GM18499 (cell line): ENCODE results near the gene TLE1.

Source experiments
- ATAC-seq: cut with Tn5 transposase; IDR thresholded peaks from one replicate; pipeline ENCODE4 v1.9.1; 2021; ENCODE audit warnings: moderate number of reproducible peaks; ENCODE audit not compliant: insufficient read depth, unreplicated experiment

TLE1 gene

GRCh38 chr9:81687521-81688261 lies 1.7 kb downstream of the TLE1 start:
- ATAC-seq, result no peak

- ATAC-seq, result no peak
Observed at GRCh38 chr9:81686614-81687520, 2.5 kb downstream of the TLE1 start.

DNA sequence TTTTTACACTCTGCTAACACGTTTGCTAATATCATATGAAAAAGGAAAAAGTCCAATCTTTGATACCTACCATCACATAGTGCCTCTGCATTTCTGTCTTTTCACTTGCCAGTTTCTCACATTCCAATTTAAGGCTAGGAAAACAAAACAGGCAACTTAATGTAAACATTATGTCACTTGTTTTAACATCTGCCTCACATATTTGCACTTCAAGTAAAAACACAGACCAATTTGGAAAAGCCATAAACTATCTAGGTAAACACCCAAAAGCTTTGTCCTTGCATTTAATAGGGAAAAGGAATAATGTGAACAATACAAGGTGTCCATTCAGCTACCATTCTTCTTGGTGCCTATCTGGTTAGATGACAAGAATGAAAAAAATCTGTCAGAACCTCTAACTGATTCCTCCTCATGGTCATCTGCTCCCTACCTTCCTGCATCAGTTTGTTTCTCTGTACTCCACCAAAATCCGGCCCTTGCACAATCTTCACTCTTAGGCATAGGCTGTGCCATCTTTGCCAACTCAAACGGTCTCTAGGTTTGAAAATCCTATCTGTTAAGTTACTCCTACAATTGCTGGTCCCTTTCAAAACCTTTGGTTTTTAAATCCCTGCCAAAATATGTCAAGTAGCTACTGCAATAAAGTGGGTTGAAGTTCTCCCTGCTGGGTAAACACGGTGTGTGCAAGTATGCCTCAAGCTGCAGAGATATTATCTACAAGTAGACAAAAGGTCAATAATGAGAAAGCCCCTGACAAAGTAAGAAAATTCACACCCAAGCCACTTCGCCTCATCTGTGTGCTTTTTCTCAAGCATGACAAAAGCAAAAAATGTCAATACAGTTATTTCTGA lies 3.4 kb downstream of the TLE1 start:
- no peak for ATAC-seq

DNA sequence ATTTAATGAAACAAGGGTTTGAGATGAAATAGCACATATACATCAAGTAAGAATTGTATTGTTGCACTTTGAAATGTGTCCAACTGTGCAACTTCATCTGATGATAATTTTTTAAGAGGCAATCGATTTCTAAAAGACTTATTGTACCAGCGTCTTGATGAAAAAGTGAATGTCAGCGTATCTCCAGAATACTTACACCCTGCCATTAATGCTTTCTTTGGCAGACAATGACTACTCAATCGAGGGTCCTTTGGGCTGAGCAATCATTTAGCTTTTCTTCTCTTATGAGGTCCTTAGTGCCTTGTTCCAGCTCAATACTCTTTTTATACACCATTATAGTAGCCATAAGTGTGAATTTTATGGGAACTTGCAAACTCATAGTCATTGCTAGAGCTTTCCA lies 4.7 kb downstream of the TLE1 start:
- ATAC-seq, result no peak

- ATAC-seq, result no peak
Observed at GRCh38 chr9:81683704-81684103, 5.6 kb downstream of the TLE1 start.

DNA sequence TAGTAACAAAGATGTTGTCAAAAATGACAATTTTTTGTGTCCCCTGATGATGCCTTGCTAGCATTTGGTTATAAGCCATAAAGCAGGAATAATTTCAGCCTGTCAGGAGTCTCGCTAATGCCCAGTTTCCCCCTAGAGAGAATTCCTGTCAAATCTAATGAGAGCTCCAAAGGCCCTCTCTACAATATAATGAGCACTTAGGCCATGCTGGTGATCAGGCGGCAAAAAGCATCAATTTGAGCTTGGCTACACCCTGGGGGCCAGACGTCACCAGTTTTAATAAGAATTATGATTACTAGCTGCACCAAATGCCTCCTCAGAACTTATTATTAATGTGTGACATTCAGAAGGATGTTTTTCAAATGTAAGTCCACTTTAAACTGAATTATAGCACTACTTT lies 6.1 kb downstream of the TLE1 start:
- ATAC-seq, result no peak

- ATAC-seq, result no peak
Observed at GRCh38 chr9:81682797-81683196, 6.5 kb downstream of the TLE1 start.

- ATAC-seq, result no peak
Observed at GRCh38 chr9:81682177-81682576, 7.2 kb downstream of the TLE1 start.

- ATAC-seq, result no peak
Observed at GRCh38 chr9:81680506-81680905, 8.8 kb downstream of the TLE1 start.

- no peak for ATAC-seq
Observed at GRCh38 chr9:81680006-81680405, 9.3 kb downstream of the TLE1 start.

DNA sequence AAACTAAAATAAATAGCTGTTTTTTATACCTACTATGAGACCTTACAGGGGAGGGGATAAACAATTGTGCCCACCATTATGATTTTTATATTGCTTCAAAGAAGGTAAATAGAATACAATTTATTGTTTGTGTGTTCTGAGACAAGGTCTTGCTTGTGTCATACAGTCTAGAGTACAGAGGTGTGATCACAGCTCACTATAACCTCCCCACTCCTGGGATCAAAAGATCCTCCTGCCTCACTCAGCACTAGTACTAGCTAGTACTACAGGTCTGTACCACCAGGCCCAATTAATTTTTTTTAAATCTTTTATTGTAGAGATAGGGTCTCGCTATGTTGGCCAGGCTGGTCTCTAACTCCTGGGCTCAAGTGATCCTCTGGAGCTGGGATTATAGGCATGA lies 11.3 kb downstream of the TLE1 start:
- no peak for ATAC-seq

DNA sequence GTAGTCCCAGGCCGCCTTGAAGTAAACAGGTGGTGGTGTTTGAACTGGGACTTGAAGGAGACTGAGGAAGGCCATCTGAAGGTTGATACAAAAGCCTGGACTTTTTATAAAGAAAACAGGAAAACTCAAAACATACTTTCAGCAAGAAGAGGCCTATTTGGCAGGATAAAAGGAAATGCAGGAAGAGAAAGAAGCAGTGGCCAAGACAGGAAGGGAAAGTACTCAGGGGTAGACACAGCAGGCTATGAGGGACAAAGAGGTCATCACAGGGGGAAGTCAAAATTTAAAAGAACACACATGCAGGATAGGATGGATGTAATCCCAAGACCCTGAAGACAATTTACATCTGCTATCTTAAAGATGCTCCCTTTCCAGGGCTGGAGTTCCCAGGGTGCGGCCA lies 13.0 kb downstream of the TLE1 start:
- ATAC-seq, result no peak

- ATAC-seq, result no peak
Observed at GRCh38 chr9:81673310-81673709, 16.0 kb downstream of the TLE1 start.

DNA sequence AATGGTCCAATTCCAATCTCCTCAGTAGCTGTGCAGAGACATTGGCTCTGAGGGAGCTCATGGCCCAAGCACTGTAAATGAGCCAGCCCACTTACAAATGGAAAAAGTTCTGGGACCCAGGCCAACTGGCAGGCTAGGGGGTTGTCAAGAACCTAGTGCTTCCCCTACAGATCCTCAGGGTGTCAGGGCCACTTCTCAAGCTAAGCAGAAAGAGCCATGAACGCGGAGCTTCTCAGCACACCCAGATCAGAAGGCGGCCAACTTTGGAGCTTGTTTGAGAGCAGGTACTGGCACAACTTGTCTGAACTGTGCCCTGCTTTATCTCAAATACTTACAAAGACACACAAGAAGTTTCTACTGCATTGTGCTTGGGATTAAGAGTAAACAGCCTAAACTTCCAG lies 17.5 kb downstream of the TLE1 start:
- ATAC-seq, result no peak

- no peak for ATAC-seq
Observed at GRCh38 chr9:81669866-81670265, 19.5 kb downstream of the TLE1 start.

GRCh38 chr9:81669041-81669651 lies 20.2 kb downstream of the TLE1 start:
- no peak for ATAC-seq

- no peak for ATAC-seq
Observed at GRCh38 chr9:81666123-81666522, 23.2 kb downstream of the TLE1 start.

DNA sequence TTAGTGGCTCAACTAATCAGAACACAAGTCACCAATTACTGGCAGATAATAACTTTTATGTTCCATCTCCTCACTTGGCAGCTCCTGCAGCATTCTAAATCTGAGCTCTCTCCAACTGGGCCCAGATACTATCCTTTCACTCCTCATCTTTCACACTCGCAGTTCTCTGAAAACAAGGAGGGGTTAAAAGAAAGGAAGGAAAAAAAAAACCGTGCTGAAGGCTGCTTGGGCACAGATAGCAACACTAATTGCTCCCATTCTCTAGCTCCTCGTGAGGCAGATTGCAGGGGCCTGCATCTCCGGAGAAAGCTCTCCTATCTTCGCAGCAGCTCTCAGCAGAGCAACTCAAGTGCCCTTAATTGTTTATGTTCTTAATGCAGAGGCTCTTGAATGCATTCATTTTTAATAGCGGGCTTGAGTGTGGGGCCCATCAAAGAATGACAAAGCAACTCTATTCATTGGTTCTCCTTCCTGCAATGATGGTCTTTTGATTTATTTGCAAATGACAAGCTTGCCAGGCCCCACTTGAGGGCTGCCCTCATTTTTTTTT lies 23.9 kb downstream of the TLE1 start:
- ATAC-seq, result no peak

DNA sequence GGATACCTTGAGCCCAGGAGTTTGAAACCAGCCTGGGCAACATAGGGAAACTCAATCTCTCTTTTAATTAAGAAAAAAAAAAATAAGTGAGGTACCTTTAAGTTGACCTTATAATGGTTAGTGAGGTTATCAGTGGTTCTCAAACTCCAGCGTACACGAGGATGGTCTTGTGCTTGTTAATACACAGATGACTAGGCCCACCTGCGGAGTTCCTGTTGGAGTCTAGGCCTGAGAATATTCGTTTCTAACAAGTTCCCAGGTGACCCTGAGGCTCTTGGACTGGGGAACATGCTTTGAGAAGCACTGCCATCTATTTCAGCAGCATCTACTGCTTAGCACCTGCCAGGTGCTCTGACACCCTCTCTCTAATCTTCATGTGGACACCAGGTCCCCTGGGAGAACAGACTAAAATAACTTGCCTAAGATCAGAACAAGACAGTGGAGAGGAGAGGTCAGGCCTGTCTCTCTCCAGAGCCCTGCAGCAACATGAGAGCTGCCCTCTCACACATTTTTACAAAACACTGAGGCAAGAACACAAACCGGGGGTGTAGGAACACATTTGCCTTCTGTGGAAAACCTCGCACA lies 24.6 kb downstream of the TLE1 start:
- no peak for ATAC-seq

DNA sequence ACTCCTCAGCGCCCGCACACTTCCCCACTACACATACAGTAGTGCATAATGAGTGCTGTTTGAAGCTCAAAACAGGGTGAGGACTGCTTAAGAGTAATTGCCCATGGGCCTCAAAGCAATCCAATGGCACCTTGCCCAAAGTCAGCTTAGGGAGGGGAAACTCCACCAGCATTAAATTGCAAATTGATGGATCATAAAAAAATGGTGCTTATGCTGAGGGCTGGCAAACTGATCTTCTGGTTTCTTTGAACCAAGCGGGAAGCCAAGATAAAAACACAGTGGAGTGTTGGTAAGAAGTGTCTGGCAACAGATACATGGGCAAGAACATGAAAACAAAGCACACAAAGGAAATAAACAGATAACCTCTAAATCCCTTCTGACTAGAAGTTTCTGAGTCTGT lies 28.0 kb downstream of the TLE1 start:
- ATAC-seq, result no peak
